Right lobe of liver (tissue), 6 donors: ENCODE measurements around the gene HNRNPUL1. TPM values are rescaled to one million over a fixed set of nuclear protein-coding genes. Genes with fewer than 3 reads are reported as not detected.
A peak's percentile ranks its signal among the peaks of the same experiment; 100 is the strongest.
"Not testable (repeated sequence)": the region's sequence is repeated elsewhere in the genome, so short reads cannot be mapped to it uniquely, and the experiment has no call there.

Experiments used
- ATAC-seq, 4 donors: fragments of 200-7000 bp; cut with Tn5 transposase; one replicate each; pipeline ENCODE4 v1.9.1; 2020; ENCODE audit warnings: mild to moderate bottlenecking in 4 of 4, moderate library complexity in 4 of 4
- DNase-seq, 3 donors: peaks; one replicate each; pipeline ENCODE4 v3.0.0-alpha.2; 2020
- H3K27ac ChIP-seq, 3 donors: fragments of 200-600 bp; one replicate each; pipeline ENCODE4 v1.8.0; 2022
- H3K27me3 ChIP-seq, 2 donors: fragments of 200-600 bp; one replicate each; pipeline ENCODE4 v1.8.0; 2022
- H3K36me3 ChIP-seq, 4 donors: fragments of 200-600 bp; sonication (generic) in 1 of 4; one replicate each; pipeline versions ENCODE4 v1.5.1 to v1.8.0; 2017 to 2022; ENCODE audit warnings: control low read depth in 1 of 4
- H3K4me1 ChIP-seq, 4 donors: fragments of 200-600 bp; sonication (generic) in 1 of 4; one replicate each; pipeline versions ENCODE4 v1.5.1 to v1.8.0; 2017 to 2022; ENCODE audit warnings: control low read depth in 1 of 4
- H3K4me3 ChIP-seq, 3 donors: fragments of 200-600 bp; one replicate each; pipeline ENCODE4 v1.8.0; 2022
- H3K9me3 ChIP-seq, 4 donors: fragments of 200-600 bp; sonication (generic) in 1 of 4; one replicate each; pipeline versions ENCODE4 v1.5.1 to v1.8.0; 2017 to 2022; ENCODE audit warnings: control low read depth in 1 of 4
- POLR2A ChIP-seq: fragments of 450-650 bp; IDR thresholded peaks from one replicate; pipeline ENCODE4 v1.6.1; 2017; ENCODE audit warnings: antibody characterized with exemption, mild to moderate bottlenecking
- WGBS: methylation state at CpG from one replicate; pipeline ENCODE4 v1.1.6; 2018; ENCODE audit warnings: low coverage, low lambda C conversion rate; ENCODE audit not compliant: insufficient coverage; ENCODE audit errors: missing lambda C conversion rate; 5-methylcytosine and 5-hydroxymethylcytosine counted together
- intact Hi-C, 2 donors: fragments of 100-400 bp; cut with DNase I; formaldehyde crosslinking; loops; one replicate each; pipeline versions ENCODE4 v1.11.2 to v1.14.1; 2022
- total RNA-seq, 6 experiments: library from RNA; depleted of rRNA in 2 of 6; stranded (reverse); fragments of >200 nt in 2 of 6; fragmentation: NEBNext Ultra II Directional in 3 of 6; extraction: Animal tissue kit (Norgen Biotek cat#: 25700) in 3 of 6; gene quantifications; one replicate each; pipeline versions ENCODE4 v1.1.0 to v1.2.4, GENCODE V29; 2016 to 2023
- TF ChIP-seq, protein P1 (sequence below), 4 donors: fragments of 200-600 bp in 3 of 4; fragments of 450-650 bp in 1 of 4; IDR thresholded peaks; one replicate each; pipeline versions ENCODE4 v1.5.1 to v1.8.0; 2016 to 2022; ENCODE audit warnings: antibody characterized with exemption in 4 of 4, mild to moderate bottlenecking in 2 of 4
- donor health status: DM: no; HTN: yes; CAD: no.
- donor health status: DM: no; HTN: no; CAD: no.
- donor health status: DM: no; HTN: no; CAD: no.
- donor health status: DM: no; HTN: yes; CAD: no.
- donor health status: DM: no; HTN: yes; CAD: no.

The HNRNPUL1 gene
- total RNA-seq, 6 experiments from 2014 or later = 53.5 to 70.0 (median 61.8) TPM

DNA sequence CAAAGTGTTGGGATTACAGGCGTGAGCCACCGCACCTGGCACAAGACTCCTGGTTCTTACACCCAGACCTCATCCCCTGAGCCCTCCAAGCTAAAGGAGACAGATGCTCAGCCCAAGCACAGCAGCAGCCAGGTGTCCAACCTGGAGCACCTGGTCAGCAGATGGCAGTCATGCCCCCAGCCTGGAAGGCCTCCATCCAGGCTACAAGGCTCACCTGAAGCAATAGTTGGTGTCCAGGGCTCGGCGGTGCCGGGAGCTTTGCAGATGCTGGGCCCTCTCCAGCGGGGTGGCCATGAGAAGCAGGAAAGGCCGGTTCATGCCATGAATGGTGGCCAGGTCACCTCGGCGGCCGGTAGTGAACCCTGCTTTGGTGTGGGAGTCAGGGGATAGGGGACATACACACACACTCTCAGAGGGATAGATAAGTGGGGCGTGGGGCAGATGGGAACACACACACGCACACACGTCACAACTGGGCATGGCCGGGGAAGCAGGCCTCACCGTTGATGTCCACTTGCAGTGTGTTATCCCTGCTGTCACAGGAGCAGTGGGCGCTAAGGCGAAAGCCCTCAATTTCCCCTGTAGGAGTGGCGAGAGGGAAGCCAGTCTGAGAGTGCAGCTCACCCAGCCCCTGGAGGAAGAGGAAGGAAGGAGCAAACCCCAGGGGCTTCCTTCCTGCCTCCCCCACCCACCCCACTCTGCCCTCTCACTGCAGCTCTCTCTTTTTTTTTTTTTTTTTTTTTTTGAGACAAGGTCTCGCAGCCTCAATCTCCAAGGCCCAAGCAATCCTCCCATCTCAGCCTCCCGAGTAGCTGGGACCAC lies 77.7 kb downstream of the HNRNPUL1 start:
- no peak overlapping the region for H3K4me3 ChIP-seq
- intact Hi-C loops = no loop called here

DNA sequence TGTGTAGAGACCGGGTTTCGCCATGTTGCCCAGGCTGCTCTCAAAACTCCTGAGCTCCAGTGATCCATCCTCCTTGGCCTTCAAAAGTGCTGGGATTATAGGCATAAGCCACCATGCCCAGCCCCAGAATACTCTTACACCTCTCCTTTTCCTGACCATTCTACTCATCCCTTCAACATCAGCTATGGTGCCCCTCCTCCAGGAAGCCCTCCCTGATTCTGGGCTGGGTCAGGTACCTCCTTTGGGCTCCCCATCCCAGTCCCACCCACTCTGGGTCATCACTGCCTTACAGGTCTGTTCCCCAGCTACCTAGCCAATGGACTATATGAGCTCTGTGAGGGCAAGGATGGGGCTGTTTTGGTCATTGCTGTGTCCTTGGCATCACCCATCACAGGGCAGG lies 80.0 kb downstream of the HNRNPUL1 start:
- intact Hi-C loops = no loop called here
- Histone ChIP-seq H3K4me3 (no peak overlapping the region), H3K27me3 (no peaks in the 10 kb centered on the region), H3K9me3 (no peaks in the 10 kb centered on the region), H3K27ac (no peak overlapping the region), H3K4me1 (no peaks in the 10 kb centered on the region), H3K36me3 (peaks cover 0 to 10% (median 0%) of the 10 kb centered on the region in 4 donors)
- TF ChIP-seq, protein P1, sequence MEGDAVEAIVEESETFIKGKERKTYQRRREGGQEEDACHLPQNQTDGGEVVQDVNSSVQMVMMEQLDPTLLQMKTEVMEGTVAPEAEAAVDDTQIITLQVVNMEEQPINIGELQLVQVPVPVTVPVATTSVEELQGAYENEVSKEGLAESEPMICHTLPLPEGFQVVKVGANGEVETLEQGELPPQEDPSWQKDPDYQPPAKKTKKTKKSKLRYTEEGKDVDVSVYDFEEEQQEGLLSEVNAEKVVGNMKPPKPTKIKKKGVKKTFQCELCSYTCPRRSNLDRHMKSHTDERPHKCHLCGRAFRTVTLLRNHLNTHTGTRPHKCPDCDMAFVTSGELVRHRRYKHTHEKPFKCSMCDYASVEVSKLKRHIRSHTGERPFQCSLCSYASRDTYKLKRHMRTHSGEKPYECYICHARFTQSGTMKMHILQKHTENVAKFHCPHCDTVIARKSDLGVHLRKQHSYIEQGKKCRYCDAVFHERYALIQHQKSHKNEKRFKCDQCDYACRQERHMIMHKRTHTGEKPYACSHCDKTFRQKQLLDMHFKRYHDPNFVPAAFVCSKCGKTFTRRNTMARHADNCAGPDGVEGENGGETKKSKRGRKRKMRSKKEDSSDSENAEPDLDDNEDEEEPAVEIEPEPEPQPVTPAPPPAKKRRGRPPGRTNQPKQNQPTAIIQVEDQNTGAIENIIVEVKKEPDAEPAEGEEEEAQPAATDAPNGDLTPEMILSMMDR (IDR thresholded peaks at IDR 0.05) = no peak
- TF ChIP-seq POLR2A = no peak
- WGBS = 100% methylated on average over 2 of the region's 2 CpGs
- ATAC-seq (no peak), DNase-seq (no peak)

More for the DNA sequence above, 77.7 kb downstream of the HNRNPUL1 start:
- peak; percentile 50 to 61 (median 56) for ATAC-seq
- H3K9me3 ChIP-seq = no peaks in the 10 kb centered on the region
- TF ChIP-seq POLR2A = no peak
- TF ChIP-seq, protein P1 (IDR thresholded peaks at IDR 0.05) = peak in 1 of 4 donors; percentile 11
- H3K4me1 ChIP-seq = no peaks in the 10 kb centered on the region
- no peak overlapping the region for H3K27ac ChIP-seq
- WGBS = 66% methylated on average over 10 of the region's 20 CpGs
- no peaks in the 10 kb centered on the region for H3K27me3 ChIP-seq
- H3K36me3 ChIP-seq = peaks cover 0 to 10% (median 0%) of the 10 kb centered on the region in 4 donors
- peak in 1 of 3 donors; percentile 50 for DNase-seq

DNA sequence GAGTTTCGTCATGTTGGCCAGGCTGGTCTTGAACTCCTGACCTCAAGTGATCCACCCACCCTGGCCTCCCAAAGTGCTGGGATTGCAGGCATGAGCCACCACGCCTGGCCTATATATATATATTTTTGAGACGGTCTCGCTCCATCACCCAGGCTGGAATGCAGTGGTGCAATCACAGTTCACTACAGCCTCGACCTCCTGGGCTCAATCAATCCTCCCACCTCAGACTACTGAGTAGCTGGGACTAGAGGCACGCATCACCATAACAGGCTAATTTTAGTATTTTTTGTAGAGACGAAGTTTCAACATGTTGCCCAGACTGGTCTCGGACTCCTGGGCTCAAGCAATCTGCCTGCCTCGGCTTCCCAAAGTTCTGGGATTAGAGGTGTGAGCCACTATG lies 82.7 kb downstream of the HNRNPUL1 start:
- 72% methylated on average over 6 of the region's 9 CpGs for WGBS
- H3K27ac ChIP-seq, intact Hi-C loops, H3K9me3 ChIP-seq, H3K36me3 ChIP-seq, DNase-seq, ATAC-seq, H3K4me1 ChIP-seq, H3K27me3 ChIP-seq, H3K4me3 ChIP-seq: not testable (repeated sequence)

DNA sequence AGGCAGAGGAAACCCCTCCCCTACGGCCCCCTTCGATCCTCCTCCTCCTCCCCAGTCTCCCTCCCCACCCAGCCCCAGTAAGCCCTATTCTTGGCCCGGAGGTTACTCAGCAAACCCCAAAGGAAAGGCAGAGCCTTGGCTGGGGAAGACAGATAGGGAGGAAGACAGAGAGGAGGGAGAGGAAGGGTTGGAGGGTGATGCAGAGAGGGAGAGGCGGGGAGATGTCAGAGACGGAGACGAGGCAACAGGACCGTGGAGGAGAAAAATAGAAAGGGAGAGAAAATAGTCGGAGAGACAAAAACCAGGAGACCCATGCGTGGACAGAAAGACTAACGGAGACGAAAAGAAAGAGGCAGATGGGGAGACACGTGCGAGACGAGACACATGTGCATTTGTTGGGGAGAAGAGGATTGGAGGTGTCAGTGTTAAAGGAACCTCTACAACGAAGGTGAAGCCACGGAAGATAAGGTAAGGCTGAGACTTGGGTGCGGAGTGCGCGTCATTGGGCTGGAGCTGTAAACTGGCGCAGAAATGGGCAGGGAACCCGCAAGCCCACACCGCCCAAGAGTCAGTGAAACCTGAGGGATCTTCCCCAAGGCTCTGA lies 86.7 kb downstream of the HNRNPUL1 start:
- TF ChIP-seq, protein P1 (IDR thresholded peaks at IDR 0.05) = no peak
- TF ChIP-seq POLR2A = no peak
- no peaks in the 10 kb centered on the region for H3K27me3 ChIP-seq
- H3K27ac ChIP-seq = peak overlapping the region in 1 of 3 donors; percentile 41
- no peaks in the 10 kb centered on the region for H3K9me3 ChIP-seq
- intact Hi-C loops = no loop called here
- 9% methylated on average over 16 of the region's 22 CpGs for WGBS
- DNase-seq (no peak), ATAC-seq (no peak)
- peaks cover 0 to 3% (median 0%) of the 10 kb centered on the region in 4 donors for H3K36me3 ChIP-seq
- H3K4me1 ChIP-seq = peaks cover 0 to 18% (median 0%) of the 10 kb centered on the region in 4 donors
- H3K4me3 ChIP-seq = peak overlapping the region; percentile 51 to 62 (median 60)
